Stimulated activated CD8-positive, alpha-beta memory T cell treated with anti-CD3 and anti-CD28 coated beads, Interleukin-12 subunit alpha, Interleukin-12 subunit beta, amount 100 ng/mL, for 1 hour (primary cell): ENCODE measurements around the gene DPCD.
"Not testable (repeated sequence)": the region's sequence is repeated elsewhere in the genome, so short reads cannot be mapped to it uniquely, and the experiment has no call there.

Experiments
- DNase-seq: peaks from one replicate; pipeline ENCODE4 v3.0.0-alpha.2; 2020; ENCODE audit warnings: low read depth

Gene DPCD

DNA sequence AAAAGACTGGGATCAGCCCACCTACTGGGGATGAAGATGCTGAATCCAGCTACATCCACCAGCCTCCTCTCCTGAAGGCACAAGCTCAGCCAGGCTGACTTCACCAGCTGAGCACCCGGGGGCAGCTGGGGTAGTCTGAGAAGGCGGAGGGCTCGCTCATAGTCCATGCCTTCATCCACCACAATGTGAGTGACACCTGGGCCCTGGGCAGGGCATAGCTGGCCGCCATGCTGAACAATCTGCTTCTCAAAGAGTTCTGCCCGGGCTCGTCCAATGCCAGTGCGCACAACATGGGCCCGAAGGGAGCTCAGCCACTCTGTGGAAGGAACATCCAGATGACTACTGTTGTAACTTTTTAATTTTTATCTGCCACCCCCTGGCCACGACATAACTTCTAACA is 2.3 kb upstream of the DPCD start:
- no peak for DNase-seq

DNA sequence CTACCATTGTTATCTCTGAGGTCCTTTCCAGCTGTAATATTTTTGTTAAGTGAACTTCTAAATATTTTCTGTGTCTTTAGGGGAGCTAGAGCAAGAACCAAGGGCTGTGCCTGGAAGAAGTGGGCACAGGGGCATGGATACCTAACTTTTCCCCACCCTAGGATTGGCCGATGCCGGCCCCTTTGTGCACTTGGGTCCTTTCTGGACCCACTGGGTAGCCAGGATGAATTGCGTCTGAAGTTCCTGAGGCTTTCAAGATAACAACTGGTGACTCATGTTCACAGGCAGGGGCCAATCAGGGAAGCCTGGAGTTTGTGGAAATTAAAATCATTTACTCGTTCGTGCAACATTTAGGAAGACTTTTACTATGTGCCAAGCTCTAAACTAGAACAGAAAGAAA is 758 bp downstream of the DPCD start:
- no peak for DNase-seq

DNA sequence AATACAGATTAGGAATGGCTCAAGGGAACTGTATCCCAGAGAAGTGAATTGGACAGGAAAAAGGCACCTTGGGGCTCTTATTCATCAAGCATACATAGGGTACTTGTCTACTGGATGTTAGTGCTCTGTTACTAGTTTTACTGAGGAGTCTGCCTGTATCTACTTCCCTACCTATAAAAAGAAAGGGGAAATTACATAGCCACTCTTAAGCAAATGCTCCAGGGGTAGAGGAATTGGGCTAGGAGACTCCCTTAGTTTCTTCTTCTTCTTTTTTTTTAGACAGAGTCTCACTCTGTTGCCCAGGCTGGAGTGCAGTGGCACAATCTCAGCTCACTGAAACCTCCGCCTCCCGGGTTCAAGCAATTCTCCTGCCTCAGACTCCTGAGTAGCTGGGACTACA is 5.2 kb downstream of the DPCD start:
- DNase-seq = not testable (repeated sequence)

DNA sequence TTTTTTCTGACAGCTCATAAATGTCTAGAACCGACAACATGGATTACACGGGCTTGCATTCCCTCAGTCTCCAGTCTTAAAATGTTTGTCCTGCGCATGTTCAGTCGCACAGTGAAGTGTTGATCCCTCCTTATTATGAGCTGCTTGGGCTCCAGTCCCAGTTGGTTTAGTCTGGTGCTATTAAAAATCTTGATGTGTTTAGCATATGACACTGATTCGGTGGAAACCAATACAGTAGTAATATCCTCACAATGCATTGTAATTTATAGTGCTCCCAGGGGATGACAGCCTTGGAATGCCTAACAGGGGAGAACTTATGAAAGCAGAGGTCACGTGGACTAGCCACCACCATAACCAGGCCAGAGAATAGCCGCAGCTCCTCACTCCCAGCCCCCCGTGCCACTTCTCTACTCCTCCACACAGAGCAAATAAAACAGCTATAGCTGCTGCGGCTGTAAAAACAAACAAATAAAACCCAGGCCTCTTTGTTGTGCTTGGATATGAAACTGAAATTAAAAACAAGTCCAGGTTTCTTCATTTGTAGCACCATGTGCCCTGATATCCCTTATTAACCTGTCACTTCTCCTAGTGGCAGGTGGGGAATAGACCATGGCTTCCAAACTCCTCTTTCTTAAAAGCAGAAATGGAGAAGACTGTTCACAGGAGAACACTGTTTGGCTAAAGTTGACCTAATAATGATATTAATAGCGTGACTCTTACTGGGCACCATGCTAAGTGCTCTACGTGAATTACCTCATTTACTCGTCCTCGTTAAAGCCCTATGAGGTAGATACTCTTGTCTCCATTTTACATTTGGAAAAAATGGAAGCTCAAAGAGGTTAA is 7.7 kb downstream of the DPCD start:
- DNase-seq = no peak

DNA sequence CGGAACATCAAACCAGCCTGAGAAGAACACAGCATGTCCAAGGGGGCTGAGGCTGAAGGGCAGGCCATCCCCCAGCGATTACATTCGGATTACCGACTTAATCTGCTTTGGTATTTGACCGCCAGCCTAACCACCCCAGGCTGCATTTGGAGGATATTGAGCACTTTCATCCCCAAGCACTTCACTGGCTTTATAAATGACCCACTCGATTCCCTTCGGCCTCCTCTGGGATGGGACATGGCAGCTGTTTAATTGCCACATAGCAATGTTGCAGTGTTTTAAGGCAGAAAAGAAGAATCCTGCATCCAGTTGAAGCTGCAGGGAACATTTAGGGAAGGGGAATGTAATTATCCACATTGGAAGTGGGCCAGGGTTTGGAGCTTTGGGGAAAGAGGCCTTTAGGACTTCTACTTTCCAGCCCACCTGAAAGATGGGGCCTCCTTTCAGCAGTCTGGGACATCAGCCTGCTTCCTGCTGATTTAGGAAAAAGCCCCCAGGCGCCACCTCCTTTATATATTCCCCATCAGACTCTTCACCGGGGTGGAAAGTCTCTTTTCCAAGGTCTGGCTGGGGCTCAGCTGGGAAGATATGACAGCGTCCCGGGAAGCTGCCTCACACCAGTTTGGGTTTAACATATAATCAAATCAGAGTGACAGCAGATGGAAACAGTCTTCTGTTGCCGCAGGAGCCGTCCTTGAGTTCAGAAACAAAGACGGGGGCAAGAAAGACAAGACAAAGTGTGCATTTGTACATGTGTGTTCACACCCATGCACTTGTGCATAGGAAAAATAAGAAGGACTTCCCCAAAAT is 9.2 kb downstream of the DPCD start:
- DNase-seq = no peak

DNA sequence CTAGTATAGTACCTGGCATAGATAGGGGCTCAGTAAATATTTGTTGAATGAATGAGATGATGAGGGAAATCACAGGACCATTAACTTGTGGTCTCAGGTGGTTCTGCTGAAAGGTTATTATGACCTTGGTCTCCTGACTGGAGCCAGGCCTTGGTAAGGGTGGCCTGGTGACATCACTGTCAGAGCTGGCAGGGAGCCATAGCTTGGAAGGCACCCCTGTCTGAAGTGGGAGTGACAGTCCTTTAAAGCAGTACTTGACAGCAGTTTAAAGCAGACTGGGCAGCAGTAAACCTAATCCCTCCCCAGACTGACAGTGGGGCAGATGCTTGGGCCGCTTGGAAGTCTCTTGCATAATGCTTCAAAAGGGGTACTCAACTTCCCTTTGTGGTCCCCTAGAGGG is 13.4 kb downstream of the DPCD start:
- DNase-seq = no peak

DNA sequence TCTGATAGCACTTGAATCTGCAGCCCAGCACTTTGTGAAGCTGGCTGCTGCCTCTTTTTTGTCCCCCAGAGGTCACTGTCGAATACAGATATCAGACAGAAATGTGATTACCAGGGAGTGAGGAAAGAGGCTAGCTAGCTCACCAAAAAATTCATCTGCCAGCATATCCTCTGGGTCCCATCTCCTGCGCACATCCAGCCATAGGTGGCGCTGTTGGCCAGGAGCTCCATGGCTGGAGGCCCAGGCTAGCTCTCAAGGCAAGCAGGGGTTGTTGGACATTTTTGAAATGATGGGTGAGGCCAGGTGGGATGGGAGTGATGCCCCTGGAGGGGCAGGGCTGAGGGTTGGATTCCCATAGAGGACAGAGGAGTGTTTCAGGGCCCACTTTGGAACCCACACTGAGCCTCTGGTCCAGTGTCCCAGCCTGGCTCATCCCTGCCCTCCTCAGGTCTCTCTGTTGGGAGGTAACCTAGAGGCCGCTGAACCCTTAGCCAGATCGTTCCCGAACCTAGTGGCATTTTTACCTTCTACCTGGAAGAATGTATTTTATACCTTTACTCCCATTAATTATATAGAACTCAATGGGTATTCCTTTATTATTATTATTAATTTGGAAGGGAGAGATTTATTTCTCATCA is 14.8 kb downstream of the DPCD start:
- peak; percentile 19 for DNase-seq

DNA sequence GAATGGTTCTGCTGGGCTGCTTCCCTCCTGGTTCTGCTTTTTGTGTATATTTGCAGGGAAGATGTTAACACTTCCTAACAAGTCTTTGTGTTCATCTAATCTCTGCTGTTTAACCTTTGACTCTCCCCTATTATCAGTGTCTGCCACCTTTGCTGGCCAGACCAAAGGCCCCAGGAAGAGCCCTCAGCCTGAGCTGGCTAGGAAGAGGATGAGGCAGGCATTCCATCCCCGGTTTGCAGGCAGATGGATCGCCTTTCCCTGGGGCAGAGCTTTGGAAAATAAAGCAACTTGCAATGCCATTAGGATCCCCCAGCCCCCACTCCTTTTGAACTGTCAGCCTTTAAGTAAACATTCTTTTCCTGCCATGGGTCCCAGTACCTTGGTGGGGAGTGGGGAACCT is 19.0 kb downstream of the DPCD start:
- DNase-seq = no peak

DNA sequence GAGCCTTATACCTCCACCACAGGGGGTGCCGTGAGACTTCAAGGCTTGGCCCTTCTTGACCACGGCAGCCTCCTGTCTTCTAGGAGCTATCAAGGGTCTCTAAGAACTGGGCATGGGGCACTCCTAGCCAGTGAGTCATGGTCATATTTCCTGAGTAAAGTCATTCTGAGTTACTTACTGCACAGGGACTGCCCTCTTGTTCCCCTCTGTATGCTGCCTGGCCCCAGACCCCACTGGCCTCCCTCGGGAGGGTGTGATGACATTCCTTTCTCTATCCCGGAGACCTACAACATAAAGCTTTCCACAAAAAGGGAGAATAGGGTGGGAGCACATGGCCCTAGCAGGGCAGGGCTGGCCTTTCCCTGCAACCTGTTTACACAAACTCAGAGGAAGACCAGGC is 21.4 kb downstream of the DPCD start:
- DNase-seq = no peak

DNA sequence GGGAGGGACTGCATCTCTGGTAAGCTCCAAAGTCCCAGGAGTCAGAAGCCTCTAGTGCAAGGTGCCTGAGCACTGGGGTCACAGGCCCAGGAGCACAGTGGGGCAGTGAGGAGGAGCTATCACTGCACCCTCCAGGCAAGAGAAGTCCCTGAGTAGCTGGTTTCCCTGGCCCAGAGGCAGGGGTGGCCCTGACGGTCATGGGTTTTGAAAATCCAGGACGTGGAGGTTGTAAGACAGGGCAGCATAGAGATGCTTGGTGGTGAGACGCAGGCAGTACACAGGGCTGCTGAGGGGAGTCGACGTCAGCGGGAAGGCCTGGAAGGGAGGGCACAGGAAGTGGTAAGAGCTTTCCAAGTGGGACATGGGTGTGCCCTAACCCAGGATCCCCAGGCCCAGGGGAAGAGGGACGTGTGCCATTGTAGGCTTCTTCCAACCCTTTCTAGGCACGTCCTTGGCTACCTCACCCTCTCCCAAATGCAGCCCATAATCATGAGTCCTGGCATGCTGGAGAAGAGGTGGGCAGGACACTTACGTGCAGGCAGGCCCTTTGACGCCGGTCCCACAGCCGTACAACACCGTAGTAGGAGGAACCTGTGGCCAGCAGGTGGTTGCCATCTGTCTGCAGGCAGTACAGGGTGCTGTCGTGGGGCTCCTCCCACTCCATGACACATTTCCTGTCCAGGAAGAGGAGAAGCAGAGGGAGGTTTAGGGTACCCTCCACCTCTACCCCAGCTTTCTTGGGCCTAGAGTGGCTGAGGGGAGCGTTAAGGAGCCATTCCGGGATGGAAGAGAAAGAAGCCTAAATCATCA is 23.2 kb downstream of the DPCD start:
- DNase-seq = no peak

DNA sequence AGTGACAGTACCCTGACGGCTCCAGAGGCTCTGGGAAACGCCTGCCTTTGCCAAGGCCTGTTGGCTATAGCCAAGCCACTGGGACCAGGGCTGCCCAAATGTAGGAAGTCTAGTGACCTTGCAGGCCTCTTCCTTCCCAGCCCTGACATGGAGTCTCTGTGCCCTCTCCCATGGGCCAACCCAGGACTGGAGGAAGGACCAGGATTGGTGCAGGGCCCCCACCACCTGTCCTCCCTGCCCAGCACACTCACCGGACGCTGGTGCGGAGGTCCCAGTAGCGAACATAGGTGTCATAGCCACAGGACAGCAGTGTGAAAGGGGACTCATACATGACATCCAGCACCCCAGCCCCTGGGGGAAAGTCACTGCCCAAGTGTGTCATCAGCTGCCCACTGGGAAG is 24.0 kb downstream of the DPCD start:
- DNase-seq = no peak

DNA sequence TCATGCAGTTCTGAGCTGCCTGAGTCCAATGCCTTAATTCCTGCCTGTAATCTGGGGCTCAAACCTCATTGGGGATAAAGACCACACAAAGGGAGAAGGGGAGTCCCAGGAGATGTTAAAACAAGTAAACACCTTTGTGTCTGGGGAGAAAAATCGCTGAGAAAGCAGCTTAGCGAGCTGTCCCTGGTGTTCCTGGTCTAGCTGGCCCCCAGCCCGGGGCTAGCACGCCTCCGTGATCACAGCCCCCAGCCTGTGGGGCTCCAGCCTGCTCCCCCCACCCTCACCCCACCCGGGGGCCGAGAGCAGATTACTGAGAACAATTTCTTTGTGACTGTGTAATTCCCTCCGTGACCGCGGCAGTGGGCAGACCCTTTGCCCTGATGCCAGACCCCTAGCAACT is 24.8 kb downstream of the DPCD start:
- no peak for DNase-seq

DNA sequence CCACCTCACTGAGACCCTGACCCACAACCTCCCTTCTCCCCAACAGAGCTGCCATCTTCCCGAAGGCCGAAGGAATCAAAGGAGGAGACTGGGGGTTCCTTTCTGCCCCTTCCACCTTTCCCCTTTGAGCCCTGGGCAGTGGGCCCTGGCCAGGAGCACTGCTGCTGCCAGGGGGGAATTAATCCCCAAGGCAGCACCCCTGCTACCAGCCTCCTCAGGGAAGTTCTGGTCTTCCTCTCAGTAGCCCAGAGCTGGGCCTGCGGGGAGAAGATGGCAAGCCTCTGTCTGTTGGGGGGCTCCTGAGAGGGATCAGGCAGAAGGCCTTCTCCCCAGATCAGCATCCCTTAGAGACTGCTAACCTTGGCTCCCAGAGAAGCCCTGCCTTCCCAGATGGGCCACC is 25.5 kb downstream of the DPCD start:
- DNase-seq = no peak

DNA sequence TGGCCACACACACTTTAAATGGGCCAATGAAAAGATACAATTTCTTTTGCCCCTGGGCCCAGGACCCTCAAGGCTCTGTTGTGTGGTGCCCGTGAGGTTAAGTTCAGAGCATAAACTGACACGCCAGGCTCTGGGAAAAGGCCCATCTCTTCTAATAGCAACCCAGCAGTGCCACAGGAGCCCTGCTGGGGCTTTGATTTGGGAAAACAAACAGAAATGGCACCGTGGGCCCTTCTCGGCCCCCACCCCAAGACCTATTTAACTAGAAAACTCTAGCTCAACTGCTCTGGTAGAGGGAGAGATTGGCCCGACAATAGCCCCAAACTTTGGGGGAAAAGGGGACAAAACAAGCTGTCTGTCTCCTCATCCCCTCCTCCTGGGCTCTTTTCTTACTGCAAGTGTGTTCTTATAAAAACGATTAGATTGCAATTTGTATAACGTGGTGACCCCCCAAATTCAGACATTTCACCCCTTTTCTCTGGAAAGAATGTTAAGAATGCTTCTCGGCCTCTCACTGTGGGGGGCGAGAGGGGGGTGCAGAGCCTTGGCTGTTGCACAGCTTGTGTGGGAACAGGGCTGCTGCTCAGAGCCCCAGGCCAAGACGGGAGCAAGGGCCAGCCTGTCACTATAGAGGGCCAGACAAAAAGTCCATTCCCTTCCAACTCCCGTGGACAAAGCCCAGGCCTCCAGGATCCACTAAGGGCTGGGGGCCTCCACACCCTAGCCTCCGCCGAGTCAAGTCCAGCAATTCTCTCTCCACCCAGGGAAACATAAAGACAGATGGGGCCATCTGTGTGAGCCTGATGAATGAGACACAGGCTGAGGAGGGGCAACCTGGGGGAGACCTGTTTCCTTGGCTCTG is 26.8 kb downstream of the DPCD start:
- no peak for DNase-seq

DNA sequence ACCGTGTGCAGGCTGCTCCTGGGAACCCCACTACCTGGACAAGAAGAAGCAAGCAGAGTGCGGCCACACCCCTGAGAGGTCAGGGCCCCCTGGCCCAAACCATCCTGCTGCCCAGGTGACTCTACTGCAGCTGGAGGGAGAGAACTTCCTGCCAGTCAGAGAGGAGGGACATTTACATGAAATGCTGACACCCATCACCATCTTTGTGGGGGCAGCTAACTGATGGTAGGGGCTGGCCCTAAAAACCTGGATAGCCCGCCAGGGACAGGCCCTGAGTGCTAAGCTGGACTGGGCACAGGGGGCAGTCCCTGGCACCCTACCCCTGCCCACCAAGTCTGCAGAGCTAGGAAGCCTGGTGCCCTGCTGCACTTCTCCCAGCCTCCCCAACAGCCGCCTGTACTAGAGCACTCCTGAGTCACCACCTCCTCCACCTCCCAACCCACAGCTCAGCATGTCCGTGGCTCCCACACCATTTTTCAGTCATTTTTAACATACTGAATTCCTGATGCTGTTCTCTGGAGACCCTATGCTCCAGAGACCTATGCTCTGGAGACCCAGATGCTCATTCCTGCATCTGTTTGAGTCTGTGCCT is 27.5 kb downstream of the DPCD start:
- DNase-seq = no peak

DNA sequence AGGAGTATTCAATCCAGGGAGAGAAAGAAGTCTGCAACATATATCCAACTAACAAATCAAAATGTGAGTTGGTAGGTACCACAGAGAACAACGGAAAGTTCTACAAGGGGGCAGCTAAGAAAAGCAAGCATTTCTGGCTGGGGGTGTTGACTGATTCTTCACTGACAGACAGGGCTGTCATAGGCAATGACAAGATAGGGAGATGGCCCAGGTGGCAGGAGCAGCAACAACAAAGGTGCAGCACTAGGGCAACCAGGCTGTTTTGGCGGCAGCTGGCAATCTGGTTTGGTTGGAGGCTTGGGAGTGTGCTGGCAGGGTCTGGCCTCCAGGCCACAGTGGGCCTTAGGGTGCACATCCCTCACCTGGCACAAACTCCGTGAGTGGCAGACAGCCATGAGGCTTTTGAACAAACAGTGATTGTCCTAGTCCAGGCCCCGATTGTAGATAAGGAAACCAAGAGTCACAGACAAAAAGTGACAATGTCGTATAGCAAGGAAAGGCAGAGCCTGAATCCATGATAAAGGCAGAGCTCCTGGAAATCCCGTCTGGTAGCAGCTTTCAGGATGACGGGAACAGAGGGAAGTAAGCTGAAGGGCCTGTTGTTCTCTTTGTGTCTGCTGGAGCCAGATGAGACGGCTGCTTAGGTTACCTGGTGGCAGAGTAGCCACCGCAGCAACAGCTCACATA is 28.4 kb downstream of the DPCD start:
- DNase-seq = no peak

DNA sequence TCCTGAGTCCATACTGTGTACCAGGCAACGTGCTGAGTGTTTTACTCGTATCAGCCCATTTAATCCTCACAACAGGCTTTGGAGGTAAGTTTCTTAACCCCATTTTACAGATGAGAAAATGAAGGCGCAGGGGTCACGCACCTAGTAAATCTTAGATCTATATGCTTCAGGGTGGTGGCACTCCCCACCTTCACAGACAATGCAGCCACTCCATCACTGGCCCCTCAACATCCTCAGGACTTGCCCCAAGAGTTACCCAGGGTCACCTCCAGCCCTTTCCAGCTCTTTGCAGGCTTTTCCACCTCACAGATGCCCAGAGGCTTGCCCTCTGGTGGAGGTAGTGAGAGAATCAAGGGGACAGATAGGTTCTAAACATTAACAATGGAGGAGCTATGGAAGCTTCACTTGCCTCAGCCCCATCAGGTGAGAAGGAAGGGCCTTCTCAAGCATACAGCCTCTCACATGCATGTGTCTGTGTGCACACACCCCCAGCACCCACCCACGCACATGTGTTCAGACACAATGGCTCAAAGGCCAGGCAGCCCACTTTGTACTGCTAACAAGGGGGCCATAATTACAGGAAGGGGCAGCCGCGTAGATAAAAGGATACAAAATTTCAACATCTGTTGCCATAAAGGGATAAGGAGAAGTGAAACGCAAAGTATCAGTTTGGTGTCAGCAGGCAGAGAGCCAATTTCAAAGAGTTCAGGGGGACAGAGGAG is 29.1 kb downstream of the DPCD start:
- DNase-seq = no peak

DNA sequence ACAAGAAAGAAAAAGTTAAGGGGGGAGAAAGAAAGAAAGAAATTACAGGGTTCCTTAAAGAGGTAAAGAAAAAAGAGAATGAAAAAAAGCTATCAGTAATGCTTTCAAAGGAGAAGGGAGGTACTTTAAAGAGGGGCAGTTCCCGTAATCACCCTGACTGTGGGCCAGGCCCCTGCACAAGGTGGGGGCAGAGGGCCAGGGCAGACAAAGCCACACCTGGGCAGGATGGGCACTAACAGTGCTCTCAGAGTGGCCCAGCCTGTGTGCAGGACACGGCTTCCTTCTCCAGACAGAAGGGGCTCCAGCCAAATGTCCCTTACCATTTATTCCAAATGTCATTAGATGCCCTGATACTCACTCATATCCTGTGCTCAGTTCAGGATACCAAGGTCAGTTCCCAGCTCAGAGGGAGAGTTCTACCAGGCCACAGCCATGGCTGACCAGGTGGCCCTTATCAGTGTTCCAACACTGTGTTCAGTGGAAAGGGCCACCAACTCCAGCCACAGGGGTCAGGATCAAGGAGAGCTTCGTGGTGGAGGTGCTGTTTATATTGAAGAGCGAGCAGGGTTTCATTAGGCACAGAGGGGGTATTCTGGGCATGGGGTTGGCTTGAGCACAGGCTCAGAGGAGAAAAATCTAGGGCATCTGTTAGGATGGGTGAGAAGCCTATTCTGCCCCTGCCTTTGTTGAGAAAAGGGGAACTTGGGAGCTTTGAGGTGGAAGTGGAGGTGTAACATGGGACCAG is 29.9 kb downstream of the DPCD start:
- no peak for DNase-seq

DNA sequence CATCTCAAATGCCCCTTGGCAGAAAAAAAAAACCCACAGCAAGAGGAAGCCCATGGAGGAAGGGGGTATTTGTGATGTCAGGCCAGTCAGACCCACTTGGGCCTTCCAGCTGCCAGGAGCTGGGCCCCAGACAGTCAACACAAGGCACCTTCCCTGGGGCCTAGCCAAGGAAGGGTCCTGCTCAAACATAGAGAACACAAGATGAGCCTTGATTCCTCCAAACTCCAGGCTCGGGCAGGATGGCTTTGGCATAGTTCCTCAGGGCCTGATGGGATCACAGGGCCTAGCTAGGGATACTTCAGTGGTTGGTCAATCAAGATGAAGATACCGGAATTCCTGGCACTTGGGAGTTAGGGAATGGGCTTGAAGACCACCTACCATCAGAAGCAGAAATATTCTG is 30.8 kb downstream of the DPCD start:
- DNase-seq = no peak
